Activated T-helper 2 cell treated with anti-CD3 and anti-CD28 coated beads, Interferon-gamma antibody, Interleukin-2, Interleukin-4, amounts not matched to agents 10 μg/mL and 5 μg/mL and 100 μg/mL, durations not matched to agents 14 hours and 24 hours and 36 hours (primary cell): ENCODE measurements around the gene PHACTR1. TPM values are rescaled to one million over a fixed set of nuclear protein-coding genes. Genes with fewer than 3 reads are reported as not detected.
"Not testable (repeated sequence)": the region's sequence is repeated elsewhere in the genome, so short reads cannot be mapped to it uniquely, and the experiment has no call there.

Experiments used
- DNase-seq: peaks from one replicate; pipeline ENCODE4 v3.0.0; 2021; ENCODE audit warnings: low spot score
- H3K27ac Mint-ChIP-seq: one replicate; pipeline ENCODE4 v1.8.0; 2021; ENCODE audit warnings: mixed read lengths
- H3K27me3 Mint-ChIP-seq: one replicate; pipeline ENCODE4 v1.8.0; 2021; ENCODE audit warnings: low read depth, mixed read lengths
- H3K36me3 Mint-ChIP-seq: one replicate; pipeline ENCODE4 v1.8.0; 2021; ENCODE audit warnings: low read depth, mixed read lengths
- H3K4me1 Mint-ChIP-seq: one replicate; pipeline ENCODE4 v1.8.0; 2021; ENCODE audit warnings: low read depth, mixed read lengths
- H3K4me3 Mint-ChIP-seq: one replicate; pipeline ENCODE4 v1.8.0; 2021; ENCODE audit warnings: low read depth, mild to moderate bottlenecking, moderate library complexity, mixed read lengths
- H3K9me3 Mint-ChIP-seq: one replicate; pipeline ENCODE4 v1.8.0; 2021; ENCODE audit warnings: mixed read lengths
- intact Hi-C: fragments of 100-400 bp; cut with micrococcal nuclease; formaldehyde crosslinking; loops from one replicate; pipeline ENCODE4 v1.15.1; 2023
- total RNA-seq: library from RNA; stranded (reverse); gene quantifications from 2 replicates; pipeline ENCODE4 v1.2.3, GENCODE V29; 2022

The PHACTR1 gene
- total RNA-seq, 1 donor from 2014 or later, result 0.11 TPM

DNA sequence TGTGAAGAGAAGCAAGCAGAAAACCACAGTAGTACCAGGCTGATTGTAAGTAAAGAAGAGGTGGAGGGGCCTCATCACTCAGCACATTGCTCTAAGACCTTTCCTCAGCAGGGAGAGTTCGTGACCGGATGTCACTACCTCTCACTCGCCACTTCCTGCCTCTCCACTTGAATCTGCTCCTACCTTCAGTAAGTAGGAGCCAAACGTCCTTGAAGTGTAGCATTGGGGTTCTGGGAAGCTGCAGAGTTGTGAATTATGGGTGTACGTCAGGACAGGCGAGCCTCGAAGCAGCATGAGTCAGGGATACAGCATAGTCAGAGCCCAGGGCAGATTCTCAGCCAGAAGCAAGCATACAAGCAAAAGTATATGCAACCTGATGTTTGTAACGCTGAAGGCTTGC, 224.9 kb downstream of the PHACTR1 start:
- Mint-ChIP-seq H3K4me3 (no peak overlapping the region), H3K27ac (no peak overlapping the region), H3K27me3 (peaks cover 5% of the 10 kb centered on the region), H3K4me1 (peaks cover 12% of the 10 kb centered on the region), H3K36me3 (no peaks in the 10 kb centered on the region), H3K9me3 (no peaks in the 10 kb centered on the region)
- intact Hi-C loops, result no loop called here
- no peak for DNase-seq

DNA sequence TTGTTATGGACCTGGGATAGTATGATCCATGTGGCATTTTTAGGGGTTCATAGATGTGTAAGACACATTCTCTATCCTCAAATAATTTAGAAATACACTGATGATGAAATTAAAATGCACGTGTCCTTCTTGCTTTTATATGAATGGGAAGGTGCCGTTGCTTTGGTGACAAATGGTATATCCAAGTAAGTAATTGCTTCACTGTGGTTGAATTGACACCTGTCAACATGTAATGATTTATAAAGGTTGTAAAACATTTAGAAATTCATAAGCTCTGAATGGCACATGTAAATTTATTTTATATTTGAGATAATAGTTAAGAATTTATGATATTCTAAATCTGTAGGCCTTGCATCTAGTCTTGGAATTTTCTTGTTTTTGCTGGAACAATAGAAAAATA, 227.0 kb downstream of the PHACTR1 start:
- Mint-ChIP-seq H3K4me3 (no peak overlapping the region), H3K27ac (no peak overlapping the region)

DNA sequence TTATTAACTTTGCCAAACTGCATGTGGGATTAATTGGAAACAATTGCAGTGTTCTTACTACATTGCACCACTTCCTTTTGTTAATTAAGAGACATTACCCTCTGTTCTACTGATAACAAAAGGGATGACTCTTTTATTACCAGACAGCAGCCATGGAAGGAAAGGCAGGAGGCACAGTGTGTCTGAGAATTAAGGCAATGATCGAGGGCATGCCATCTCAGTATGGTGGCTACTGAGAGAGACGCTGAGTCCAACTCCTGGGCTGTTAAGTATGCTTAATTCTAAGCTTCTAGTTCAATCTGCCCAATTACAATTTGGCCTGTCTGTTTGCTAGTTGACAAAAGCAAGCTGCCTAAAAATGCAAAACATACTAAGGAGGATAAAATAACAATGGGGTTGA, 227.4 kb downstream of the PHACTR1 start:
- intact Hi-C loops, result no loop called here
- H3K9me3 Mint-ChIP-seq, result no peaks in the 10 kb centered on the region
- DNase-seq, result no peak
- no peak overlapping the region for H3K4me3 Mint-ChIP-seq
- H3K27ac Mint-ChIP-seq, result no peak overlapping the region
- peaks cover 12% of the 10 kb centered on the region for H3K4me1 Mint-ChIP-seq
- H3K27me3 Mint-ChIP-seq, result peaks cover 6% of the 10 kb centered on the region
- H3K36me3 Mint-ChIP-seq, result no peaks in the 10 kb centered on the region

More for the DNA sequence above, 227.0 kb downstream of the PHACTR1 start:
- no peak for DNase-seq
- peaks cover 6% of the 10 kb centered on the region for H3K27me3 Mint-ChIP-seq
- H3K36me3 Mint-ChIP-seq, result no peaks in the 10 kb centered on the region
- peaks cover 12% of the 10 kb centered on the region for H3K4me1 Mint-ChIP-seq
- intact Hi-C loops, result no loop called here
- H3K9me3 Mint-ChIP-seq, result no peaks in the 10 kb centered on the region

DNA sequence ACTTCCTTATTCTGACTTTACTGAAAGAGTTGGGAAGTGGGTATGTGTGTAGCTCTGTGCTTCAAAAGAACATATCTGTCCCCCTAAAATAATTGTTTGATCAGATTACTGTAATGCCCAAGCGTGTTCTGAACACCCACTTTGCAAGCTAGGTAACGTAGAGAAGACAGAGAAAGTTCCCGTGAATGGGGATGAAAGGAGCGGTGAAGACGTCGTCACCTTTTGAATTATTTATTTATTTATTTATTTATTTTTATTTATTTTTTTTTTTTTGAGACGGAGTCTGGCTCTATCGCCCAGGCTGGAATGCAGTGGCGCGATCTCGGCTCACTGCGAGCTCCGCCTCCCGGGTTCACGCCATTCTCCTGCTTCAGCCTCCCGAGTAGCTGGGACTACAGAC, 228.0 kb downstream of the PHACTR1 start:
- intact Hi-C loops, H3K9me3 Mint-ChIP-seq, DNase-seq, H3K27ac Mint-ChIP-seq, H3K27me3 Mint-ChIP-seq, H3K4me3 Mint-ChIP-seq, H3K36me3 Mint-ChIP-seq: not testable (repeated sequence)
- H3K4me1 Mint-ChIP-seq, result peaks cover 12% of the 10 kb centered on the region

DNA sequence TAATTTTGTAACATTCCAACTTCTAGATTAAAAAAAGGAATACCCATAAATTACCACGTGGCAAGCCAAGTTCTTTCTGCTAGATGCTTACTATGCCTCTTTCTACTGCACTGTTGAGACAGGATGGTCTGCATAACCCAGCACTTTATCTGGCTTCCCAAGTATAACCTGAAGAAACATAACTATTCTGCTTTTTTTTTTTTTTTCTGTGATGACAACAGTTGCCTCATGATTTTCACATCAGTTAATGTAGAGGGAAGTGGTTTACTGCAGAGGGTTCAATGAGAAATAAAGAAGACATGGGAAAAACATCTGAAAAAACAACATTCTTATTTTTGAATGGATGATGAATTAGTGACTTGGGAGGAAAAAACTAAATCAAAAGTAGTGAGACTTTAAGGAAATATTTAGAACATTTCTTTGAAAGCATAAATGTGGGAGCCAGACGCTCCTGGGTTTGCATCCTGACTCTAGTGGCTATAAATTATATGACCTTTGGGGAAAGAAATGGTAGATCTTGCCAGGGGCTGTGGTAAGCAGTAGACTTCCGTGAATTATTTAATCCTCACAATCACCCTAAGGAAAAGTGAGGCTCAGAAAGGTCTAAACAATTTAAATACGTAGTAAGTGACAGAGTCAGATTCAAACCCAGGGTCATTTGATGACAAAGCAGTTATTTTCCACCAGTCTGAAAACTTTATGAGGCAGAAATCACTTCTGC, 230.7 kb downstream of the PHACTR1 start:
- Mint-ChIP-seq H3K36me3 (no peaks in the 10 kb centered on the region), H3K4me1 (peaks cover 4% of the 10 kb centered on the region), H3K9me3 (no peaks in the 10 kb centered on the region), H3K27me3 (peaks cover 8% of the 10 kb centered on the region), H3K27ac (no peak overlapping the region), H3K4me3 (no peak overlapping the region)
- DNase-seq, result no peak
- intact Hi-C loops, result no loop called here

DNA sequence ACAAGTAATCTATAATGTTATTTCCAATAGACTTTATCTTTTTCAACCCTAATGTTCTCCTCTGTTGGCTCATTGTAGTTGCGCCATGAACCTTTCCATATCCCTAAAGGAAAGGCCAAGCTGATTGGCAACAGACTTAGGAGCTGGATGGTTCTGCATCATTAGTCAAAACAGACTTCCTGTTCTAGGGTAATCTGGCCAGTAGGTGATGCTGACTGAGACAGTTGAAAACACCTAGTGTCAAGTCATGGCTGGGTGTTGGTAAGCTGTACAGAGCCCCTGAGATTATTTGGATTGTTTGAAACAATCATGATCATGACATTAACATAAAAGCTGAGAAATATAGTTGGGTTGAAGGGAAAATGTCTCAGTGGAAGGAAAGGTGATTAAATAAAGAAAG, 231.4 kb downstream of the PHACTR1 start:
- DNase-seq, result no peak
- intact Hi-C loops, result no loop called here
- H3K4me1 Mint-ChIP-seq, result peaks cover 4% of the 10 kb centered on the region
- H3K4me3 Mint-ChIP-seq, result no peak overlapping the region
- no peaks in the 10 kb centered on the region for H3K9me3 Mint-ChIP-seq
- no peak overlapping the region for H3K27ac Mint-ChIP-seq
- H3K27me3 Mint-ChIP-seq, result peaks cover 9% of the 10 kb centered on the region
- no peaks in the 10 kb centered on the region for H3K36me3 Mint-ChIP-seq

DNA sequence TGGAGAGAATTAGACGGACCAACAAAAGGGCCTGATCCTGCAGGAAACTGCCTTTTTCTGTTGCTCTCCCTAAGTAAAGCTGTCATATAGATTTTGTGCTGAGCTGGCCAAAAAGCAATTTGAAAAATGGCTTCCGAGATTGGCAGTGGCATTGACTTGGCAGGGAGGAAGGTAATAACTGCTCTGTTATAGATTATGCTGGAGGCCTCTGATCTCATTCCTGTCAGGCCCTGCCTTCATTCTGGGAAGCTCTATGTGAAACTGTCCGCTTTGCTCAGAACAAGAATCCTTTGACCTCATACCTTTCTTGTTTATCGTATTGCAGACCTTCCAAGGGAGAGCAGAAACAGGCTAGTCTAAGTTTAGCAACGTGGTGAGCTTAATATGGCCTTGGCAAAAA, 234.4 kb downstream of the PHACTR1 start:
- intact Hi-C loops, result no loop called here
- H3K9me3 Mint-ChIP-seq, result no peaks in the 10 kb centered on the region
- no peaks in the 10 kb centered on the region for H3K4me1 Mint-ChIP-seq
- H3K36me3 Mint-ChIP-seq, result no peaks in the 10 kb centered on the region
- H3K4me3 Mint-ChIP-seq, result no peak overlapping the region
- H3K27me3 Mint-ChIP-seq, result peaks cover 20% of the 10 kb centered on the region
- H3K27ac Mint-ChIP-seq, result no peak overlapping the region
- DNase-seq, result no peak

DNA sequence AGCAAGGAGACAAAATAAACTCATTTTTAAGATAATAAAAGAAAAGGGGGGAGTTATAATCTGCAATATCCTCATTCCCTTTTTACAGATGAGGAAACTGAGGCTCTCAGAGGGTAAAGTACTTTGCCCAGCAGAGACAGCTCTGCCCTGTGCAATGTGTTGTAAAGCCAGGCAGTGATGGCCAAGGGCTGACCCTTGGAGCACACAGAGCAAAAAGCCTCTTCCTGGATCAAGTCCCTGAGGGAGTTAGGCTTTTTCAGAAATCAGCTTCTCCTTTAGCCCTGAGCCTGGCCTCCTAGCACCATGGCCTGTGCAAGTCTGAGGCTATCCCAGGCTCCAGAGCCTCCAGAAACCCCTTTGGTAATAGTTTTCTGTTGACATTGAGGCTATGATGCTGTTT, 234.8 kb downstream of the PHACTR1 start:
- Mint-ChIP-seq H3K27ac (no peak overlapping the region), H3K4me1 (no peaks in the 10 kb centered on the region), H3K36me3 (no peaks in the 10 kb centered on the region), H3K9me3 (no peaks in the 10 kb centered on the region), H3K27me3 (peaks cover 20% of the 10 kb centered on the region), H3K4me3 (no peak overlapping the region)
- DNase-seq, result no peak
- intact Hi-C loops, result no loop called here

DNA sequence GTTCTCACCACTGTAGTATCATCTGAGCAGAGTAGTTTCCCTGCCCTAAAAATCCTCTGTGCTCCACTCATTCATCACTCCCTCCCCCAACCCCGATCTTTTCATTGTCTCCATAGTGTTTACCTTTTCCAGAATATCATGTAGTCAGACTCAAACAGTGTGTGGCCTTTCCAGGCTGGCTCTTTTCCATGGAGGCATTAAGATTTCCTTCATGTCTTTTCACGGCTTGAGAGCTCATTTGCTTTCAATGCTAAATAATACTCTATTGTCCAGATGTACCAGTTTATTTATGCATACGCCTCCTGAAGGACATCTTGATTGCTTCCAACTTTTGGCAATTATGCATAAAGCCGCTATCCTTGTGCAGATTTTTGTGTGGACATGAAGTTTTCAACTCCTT, 235.8 kb downstream of the PHACTR1 start:
- H3K27ac Mint-ChIP-seq, result no peak overlapping the region
- H3K4me3 Mint-ChIP-seq, result no peak overlapping the region
- no peaks in the 10 kb centered on the region for H3K9me3 Mint-ChIP-seq
- no peaks in the 10 kb centered on the region for H3K36me3 Mint-ChIP-seq
- no peak for DNase-seq
- H3K4me1 Mint-ChIP-seq, result peaks cover under 1% of the 10 kb centered on the region
- H3K27me3 Mint-ChIP-seq, result peaks cover 23% of the 10 kb centered on the region
- intact Hi-C loops, result no loop called here

DNA sequence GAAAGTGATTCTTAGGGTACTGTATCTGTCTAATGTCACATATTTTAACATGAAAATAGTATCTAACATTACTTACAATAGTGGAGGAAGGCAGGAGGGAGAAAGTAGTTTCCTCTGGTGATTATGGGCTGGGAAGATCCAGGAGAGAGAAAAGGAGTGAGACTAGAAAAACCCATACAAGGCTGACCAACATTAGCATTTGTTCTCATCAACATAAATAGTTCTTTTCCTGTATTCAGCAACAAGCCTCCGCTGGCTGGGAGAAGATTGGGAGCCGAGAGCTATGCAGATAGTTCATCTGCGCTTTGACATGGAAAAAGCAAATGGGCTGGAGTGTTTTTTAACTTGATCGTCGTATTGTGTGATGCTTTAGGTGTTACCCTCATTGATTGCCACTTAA, 239.4 kb downstream of the PHACTR1 start:
- intact Hi-C loops, result no loop called here
- Mint-ChIP-seq H3K36me3 (no peaks in the 10 kb centered on the region), H3K4me3 (peak overlapping the region; percentile 51), H3K27ac (no peak overlapping the region), H3K27me3 (peaks cover 44% of the 10 kb centered on the region), H3K4me1 (peaks cover 11% of the 10 kb centered on the region), H3K9me3 (no peaks in the 10 kb centered on the region)
- no peak for DNase-seq

DNA sequence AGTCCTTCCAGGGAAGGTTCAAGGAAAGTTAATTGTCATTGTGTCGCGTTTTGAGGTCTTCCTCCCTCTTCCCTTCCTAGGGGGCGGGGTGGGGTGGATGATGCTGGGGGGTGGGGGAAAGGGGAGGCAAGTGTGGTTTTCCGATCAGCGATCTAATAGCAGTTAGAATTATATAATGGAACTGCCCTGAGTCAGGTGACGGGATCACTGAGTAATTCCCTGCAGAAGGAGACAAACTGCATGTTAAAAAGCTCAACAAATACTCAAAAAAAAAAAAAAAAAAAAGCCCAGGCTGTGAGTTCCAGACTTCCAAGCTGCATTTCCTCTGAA, 240.4 kb downstream of the PHACTR1 start:
- Mint-ChIP-seq H3K4me1 (peaks cover 11% of the 10 kb centered on the region), H3K9me3 (no peaks in the 10 kb centered on the region), H3K36me3 (no peaks in the 10 kb centered on the region), H3K4me3 (peak overlapping the region; percentile 77), H3K27me3 (peaks cover 46% of the 10 kb centered on the region), H3K27ac (no peak overlapping the region)
- DNase-seq, result no peak
- intact Hi-C loops, result no loop called here

DNA sequence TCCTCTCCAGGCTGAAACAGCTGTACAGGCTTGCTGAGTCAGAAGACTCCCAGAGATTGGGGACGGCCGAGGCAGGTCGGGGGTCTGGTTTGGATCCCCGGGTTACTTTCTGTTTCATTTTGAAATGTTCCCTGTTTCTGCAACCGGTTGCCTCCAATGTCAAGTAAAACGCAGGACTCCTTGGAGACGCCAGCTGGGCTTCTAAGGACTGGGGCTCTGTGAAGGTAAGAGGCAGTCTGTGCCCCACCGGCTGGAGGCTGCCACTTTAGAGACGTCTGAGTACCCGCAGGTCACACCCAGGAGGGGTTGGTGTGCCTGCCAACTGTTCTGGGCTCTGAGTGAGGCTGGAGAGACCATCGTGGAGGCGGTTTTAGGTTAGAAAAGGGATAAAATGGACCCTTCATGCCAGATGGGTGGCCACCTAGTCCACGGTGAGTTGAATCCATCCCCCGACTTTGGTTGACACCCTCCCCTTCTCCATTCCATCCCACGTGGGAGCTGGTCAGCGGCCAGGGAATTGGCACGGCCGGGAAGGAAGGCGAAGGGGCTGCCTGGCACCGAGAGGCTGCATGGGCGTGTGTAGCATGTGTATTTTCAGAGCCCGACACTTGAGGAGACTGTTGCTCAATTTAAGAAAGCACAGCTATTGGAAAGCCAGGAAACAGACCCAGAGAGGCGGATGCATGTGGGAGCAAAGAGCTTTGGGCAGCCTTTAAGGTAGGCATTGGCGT, 240.9 kb downstream of the PHACTR1 start:
- Mint-ChIP-seq H3K9me3 (no peaks in the 10 kb centered on the region), H3K36me3 (no peaks in the 10 kb centered on the region), H3K4me1 (peaks cover 11% of the 10 kb centered on the region), H3K27me3 (peaks cover 43% of the 10 kb centered on the region), H3K4me3 (peak overlapping the region; percentile 77), H3K27ac (no peak overlapping the region)
- peak; percentile 11 for DNase-seq
- intact Hi-C loops, result no loop called here

DNA sequence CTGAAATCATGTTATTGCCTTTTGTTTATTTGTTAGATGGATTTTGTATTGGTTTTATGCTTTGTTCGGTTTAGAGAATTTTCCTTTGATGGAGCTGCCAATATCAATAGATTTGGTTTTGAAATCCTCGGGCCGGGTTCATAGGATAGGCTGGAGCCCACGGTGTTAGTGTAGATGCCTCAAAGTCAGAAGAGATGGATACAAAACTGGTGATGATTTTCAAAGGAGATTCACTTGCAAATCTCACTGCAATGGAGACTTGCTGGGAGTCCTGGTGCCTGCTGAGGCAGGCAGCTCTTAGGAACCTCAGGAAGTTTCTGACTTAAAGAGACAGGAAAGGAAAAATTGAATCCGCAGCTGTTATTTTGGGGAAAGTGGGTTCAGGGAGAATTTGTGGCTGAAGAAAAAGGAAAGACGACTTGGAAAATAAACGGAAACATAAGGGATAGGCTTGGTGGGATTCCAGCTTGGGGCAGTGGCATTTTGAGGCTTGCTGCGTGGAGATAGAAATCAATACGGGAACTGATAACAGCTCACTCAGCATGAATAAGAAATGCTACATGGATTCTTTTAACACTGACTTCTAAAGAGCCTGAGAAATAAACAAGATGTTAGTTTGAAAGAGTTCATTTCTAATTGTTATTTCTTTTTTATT, 241.6 kb downstream of the PHACTR1 start:
- no peaks in the 10 kb centered on the region for H3K36me3 Mint-ChIP-seq
- H3K27me3 Mint-ChIP-seq, result peaks cover 43% of the 10 kb centered on the region
- peaks cover 18% of the 10 kb centered on the region for H3K4me1 Mint-ChIP-seq
- DNase-seq, result no peak
- peak overlapping the region; percentile 77 for H3K4me3 Mint-ChIP-seq
- H3K9me3 Mint-ChIP-seq, result no peaks in the 10 kb centered on the region
- intact Hi-C loops, result no loop called here
- no peak overlapping the region for H3K27ac Mint-ChIP-seq
